Right kidney (tissue), 1 donor: ENCODE measurements around the gene CD151.

Experiments used
- DNase-seq: peaks from one replicate; pipeline ENCODE4 v3.0.0-alpha.2; 2016

The CD151 gene

GRCh38 chr11:870418-870817, 37.7 kb downstream of the CD151 start:
- no peak for DNase-seq

DNA sequence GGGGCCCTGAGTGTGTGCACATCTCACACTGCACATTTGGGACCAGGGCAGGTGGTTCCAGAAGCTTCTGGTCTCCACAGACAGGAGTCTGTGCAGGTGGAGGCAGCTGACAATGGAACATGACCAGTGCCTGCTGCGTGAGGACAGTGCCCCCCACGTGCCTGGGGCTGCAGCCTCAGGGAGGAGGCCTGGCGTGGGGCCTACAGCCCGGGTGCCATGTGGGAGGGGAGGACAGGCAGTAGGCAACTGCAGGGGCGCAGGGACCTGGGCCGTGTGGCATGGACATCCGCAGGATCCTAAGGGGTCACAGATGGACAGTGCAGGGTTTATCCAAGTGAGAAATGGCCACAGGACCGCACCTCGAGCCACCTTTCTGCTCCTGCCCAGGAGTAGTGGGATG, 38.7 kb downstream of the CD151 start:
- DNase-seq = no peak

DNA sequence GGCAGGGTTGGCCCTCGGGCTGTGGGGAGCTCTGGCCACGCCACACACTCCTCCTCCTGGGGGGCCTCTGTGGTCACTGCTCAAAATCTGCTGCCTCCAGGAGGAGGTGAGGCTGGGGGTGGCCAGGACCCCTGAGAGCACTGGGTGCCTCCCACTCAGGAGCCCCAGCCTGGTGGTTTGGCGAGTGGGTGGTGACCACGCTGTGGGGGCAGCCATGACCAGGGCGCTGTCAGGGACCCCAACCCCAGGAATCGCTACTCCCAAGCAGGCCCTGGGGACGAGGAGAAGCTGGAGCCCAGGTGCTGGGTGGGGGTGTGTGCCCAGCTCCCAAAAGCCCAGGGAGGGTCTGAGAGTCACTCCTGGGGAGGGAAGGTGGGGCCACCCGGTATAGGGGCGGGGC, 40.0 kb downstream of the CD151 start:
- DNase-seq = no peak

DNA sequence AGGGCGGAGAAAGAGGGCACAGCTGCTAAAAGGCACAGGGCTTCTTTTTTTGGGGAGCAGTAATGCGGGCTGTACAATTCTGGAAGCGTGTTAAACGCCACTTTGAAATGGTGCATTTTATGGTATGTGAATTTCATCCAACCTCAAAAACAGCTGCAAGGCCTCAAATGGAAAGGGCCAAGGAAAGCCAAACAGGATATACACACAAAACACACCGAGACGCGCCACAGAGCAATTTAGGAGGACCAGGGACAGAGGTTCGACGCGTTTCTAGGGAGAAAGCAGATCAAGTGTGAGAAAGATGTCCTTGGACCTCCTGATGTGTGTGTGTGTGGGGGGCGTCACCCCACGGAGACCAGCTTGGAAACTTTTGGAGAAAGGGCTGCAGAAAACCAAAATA, 41.0 kb downstream of the CD151 start:
- DNase-seq = no peak

DNA sequence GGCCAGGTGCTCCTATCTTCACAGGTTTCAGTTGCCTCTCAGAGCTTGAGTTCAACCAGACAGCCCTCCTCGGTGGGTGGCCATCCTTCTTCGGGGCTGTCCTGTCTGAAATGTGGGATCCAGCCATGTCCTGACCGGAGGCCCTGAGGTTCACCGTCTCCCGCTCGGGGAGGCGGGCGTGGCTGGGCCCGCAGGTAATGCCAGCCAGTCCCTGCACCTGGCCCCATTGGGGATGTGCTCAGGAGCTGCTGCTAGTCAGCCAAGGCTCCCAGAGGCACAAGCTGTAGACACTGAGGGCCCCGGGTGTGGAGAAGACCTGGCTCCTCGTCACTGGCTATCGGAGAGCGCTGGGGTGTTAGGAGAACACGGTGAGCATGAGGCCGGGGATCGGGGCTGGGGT, 42.5 kb downstream of the CD151 start:
- no peak for DNase-seq

DNA sequence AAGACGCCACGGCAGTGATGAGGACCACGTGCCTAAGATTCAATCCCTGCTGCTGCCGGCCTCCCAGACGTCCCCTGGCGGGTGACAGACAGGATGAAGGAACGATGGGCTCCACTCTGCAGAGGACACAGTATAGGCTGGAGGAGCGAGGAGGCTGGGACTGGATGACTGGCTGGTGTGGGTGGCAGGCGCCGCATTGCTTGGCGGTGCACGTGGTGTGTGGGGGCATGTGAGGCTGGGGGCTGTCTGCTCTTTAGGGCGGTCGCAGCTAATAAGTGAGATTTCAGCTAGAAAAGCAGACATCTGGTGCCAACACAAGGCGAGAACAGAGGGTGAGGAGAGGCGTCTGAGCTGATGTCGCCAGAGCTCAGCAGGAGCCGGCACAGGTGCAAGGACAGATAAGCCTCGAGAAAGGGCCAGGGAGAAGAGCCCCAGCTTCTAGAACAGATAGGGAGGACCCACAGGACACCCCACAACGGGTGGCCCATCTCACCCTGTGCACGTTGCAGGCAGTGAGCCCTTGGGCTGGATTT, 43.1 kb downstream of the CD151 start:
- DNase-seq = no peak

DNA sequence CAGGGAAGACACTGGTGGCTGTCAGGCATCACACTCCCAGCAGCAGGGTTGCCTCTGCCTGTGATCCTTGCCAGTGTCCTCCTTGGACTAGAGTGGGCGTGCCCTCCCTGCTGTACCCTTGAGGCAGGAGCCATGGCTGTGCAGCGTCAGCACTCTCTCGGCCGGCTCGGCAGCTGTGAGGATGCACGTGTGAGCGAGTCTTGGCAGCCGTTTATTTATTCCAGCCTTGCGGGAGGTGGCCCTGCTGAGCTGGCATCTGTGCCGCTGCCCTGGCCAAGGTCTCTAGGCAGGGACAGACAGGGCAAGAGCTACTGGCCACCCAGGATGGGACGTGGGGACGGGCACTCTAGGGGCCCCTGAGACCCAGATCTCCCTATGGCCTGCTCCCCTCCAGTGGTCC, 43.8 kb downstream of the CD151 start:
- no peak for DNase-seq

DNA sequence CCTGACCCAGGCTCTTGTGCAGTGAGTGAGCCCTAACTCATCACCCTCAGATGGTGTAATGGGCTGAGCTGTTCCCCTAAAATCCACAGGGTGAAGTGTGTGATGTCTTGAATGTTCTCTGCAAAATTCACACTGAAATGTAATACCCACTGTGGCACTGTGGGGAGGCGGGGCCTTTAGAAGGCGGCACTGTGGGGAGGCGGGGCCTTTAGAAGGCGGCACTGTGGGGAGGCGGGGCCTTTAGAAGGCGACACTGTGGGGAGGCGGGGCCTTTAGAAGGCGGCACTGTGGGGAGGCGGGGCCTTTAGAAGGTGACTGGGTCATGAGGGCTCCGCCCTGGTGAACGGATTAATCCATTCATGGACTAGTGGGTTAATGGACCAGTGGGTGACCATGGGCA, 44.8 kb downstream of the CD151 start:
- DNase-seq = no peak

DNA sequence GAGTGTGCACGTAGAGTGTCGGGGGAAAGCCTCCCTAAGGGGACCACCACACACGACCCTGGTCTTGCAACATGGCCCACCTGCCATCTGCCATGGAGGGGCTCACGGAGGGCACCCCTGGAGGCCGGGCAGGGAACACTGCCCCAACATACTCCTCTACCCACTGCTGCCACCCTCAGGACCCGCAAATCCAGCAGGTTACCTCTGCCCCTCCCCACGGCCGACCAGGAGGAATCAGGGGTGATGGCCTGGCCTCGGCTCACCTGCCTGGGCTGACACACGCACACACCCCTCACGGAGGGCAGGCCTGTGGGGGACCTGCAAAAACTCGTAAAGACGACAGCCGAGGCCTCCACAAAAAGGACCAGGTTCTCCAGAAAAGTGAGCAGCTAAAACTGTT, 47.7 kb downstream of the CD151 start:
- no peak for DNase-seq

GRCh38 chr11:882596-882995, 49.8 kb downstream of the CD151 start:
- DNase-seq = no peak

DNA sequence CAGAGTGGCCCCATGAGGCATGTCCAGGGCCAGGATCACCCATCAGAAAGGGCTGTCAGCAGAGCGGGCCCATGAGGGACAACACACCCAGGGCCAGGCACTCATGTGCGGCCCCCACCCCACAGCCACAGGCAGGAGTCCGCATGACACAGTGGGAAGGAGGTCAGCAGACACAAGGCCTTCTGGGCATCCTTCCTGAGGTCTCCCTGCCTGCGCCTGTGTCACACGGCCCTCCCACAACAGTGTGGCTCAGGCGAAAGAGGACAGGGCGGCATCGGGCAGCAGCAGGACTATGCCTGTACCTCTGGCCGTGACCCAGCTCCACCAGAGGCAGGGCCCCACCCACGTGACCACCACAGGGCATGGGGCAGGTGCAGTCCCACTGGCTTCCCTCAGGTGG, 50.8 kb downstream of the CD151 start:
- no peak for DNase-seq

GRCh38 chr11:884578-885070, 51.9 kb downstream of the CD151 start:
- no peak for DNase-seq

DNA sequence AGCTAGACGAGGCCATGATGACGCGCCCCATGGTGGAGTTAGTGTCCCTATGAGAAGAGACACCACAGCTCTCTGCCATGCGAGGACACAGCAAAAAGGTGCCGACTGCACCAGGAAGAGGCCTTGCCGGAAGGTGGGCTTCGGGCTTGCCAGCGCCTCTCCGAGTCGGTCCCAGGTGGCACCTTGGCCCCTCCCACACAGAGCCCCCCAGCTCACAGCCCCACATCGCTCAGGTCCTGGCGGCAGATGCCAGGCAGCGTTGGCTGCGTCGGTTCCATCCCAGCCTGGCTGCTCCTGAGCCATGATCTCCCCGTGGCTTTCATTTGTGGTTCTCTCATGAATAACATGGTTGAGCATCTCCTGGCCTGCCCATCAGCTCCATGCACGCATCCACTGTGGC, 53.8 kb downstream of the CD151 start:
- DNase-seq = no peak

- no peak for DNase-seq
Measured at GRCh38 chr11:887589-887988, 54.8 kb downstream of the CD151 start.
